Ishikawa (cell line): ENCODE data around the gene PRSS48.

ENCODE experiments used
- CEBPB ChIP-seq: IDR thresholded peaks from 2 replicates; pipeline ENCODE4 v1.6.1; 2012
- CREB1 ChIP-seq: IDR thresholded peaks from 2 replicates; pipeline ENCODE4 v1.6.1; 2012; ENCODE audit warnings: low read depth
- EGR1 ChIP-seq: IDR thresholded peaks from 2 replicates; pipeline ENCODE4 v1.6.1; 2012
- EP300 ChIP-seq: IDR thresholded peaks from 2 replicates; pipeline ENCODE4 v1.6.1; 2012; ENCODE audit warnings: borderline replicate concordance
- FOXM1 ChIP-seq: IDR thresholded peaks from 2 replicates; pipeline ENCODE4 v1.6.1; 2012; ENCODE audit warnings: low read depth, borderline replicate concordance
- MAX ChIP-seq: IDR thresholded peaks from 2 replicates; pipeline ENCODE4 v1.6.1; 2012
- NFIC ChIP-seq: IDR thresholded peaks from 2 replicates; pipeline ENCODE4 v1.6.1; 2012
- RAD21 ChIP-seq: IDR thresholded peaks from 2 replicates; pipeline ENCODE4 v1.6.1; 2012; ENCODE audit warnings: low read depth
- REST ChIP-seq: IDR thresholded peaks from 2 replicates; pipeline ENCODE4 v1.6.1; 2012; ENCODE audit warnings: low read depth, mild to moderate bottlenecking
- TAF1 ChIP-seq: IDR thresholded peaks from 2 replicates; pipeline ENCODE4 v1.6.1; 2012; ENCODE audit warnings: low read depth, mild to moderate bottlenecking
- TCF12 ChIP-seq: IDR thresholded peaks from 2 replicates; pipeline ENCODE4 v1.6.1; 2012; ENCODE audit warnings: low read depth
- TEAD4 ChIP-seq: IDR thresholded peaks from 2 replicates; pipeline ENCODE4 v1.6.1; 2012
- USF1 ChIP-seq: IDR thresholded peaks from 2 replicates; pipeline ENCODE4 v1.6.1; 2012
- YY1 ChIP-seq: IDR thresholded peaks from 2 replicates; pipeline ENCODE4 v1.6.1; 2012; ENCODE audit warnings: low read depth
- ZBTB7A ChIP-seq: IDR thresholded peaks from 2 replicates; pipeline ENCODE4 v1.6.1; 2012; ENCODE audit warnings: low read depth

PRSS48 gene

GRCh38 chr4:151259752-151260151, 17.2 kb upstream of the PRSS48 start:
- TF ChIP-seq CREB1 (no peak), TAF1 (no peak), NFIC (no peak), REST (no peak), ZBTB7A (no peak), EGR1 (no peak), YY1 (no peak), RAD21 (no peak)

DNA sequence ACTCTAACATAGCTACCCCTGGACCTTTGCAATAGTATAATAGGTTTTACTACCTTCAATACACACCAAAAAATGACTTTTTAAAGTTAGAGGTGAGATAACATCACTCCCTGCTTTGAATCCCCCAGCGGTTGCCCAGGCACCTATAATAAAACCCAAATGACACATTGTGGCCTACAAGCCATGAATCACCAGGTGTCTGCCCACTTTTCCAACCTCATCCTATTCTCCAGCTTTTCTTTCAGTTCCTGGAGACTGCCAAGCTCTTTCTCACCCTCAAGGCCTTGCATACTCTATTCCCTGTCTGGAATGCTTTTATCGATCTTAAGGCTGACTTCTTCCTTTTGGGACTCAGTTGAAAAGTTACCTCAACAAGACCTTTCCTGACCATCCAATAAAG, 16.4 kb upstream of the PRSS48 start:
- TF ChIP-seq MAX = no peak
- no peak for TF ChIP-seq RAD21
- TF ChIP-seq NFIC = no peak
- no peak for TF ChIP-seq CREB1
- no peak for TF ChIP-seq EP300
- no peak for TF ChIP-seq ZBTB7A
- no peak for TF ChIP-seq TAF1
- TF ChIP-seq CEBPB = no peak

- TF ChIP-seq TAF1 (no peak), TCF12 (no peak)
Observed at GRCh38 chr4:151263455-151263854, 13.5 kb upstream of the PRSS48 start.

DNA sequence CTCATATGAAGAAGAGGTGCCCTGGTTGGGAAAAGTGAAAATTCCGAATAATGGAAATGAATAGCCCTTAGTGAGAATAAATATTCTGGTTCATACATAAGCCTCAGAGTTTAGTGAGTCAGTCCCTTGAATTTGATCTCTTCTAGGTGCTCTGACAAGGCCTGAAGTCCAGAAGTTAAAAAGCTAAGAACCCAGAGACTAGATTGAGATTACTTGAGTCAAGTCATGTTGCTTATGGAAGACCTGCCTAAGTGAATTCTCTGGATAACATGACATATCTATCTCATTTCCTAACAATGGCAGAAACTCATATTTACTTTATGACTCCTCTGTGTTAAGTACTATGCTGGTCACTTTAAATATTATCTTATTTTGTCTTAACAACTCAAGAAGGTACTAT, 10.5 kb upstream of the PRSS48 start:
- TF ChIP-seq RAD21 (no peak), TAF1 (no peak), NFIC (no peak)

GRCh38 chr4:151267104-151267503, 9.9 kb upstream of the PRSS48 start:
- TF ChIP-seq FOXM1 = no peak
- TF ChIP-seq ZBTB7A = no peak
- no peak for TF ChIP-seq USF1
- TF ChIP-seq CEBPB = no peak
- no peak for TF ChIP-seq TAF1
- TF ChIP-seq EP300 = no peak
- no peak for TF ChIP-seq YY1
- no peak for TF ChIP-seq EGR1
- TF ChIP-seq CREB1 = no peak
- no peak for TF ChIP-seq NFIC
- TF ChIP-seq REST = no peak
- TF ChIP-seq TEAD4 = no peak
- TF ChIP-seq MAX = no peak
- TF ChIP-seq RAD21 = no peak
- no peak for TF ChIP-seq TCF12

GRCh38 chr4:151267822-151268535, 9.0 kb upstream of the PRSS48 start:
- no peak for TF ChIP-seq TAF1
- no peak for TF ChIP-seq NFIC
- TF ChIP-seq TCF12 = no peak
- TF ChIP-seq CEBPB = no peak
- TF ChIP-seq CREB1 = no peak
- no peak for TF ChIP-seq EP300
- no peak for TF ChIP-seq ZBTB7A
- TF ChIP-seq FOXM1 = no peak
- no peak for TF ChIP-seq MAX
- no peak for TF ChIP-seq EGR1
- no peak for TF ChIP-seq RAD21
- TF ChIP-seq USF1 = no peak
- TF ChIP-seq YY1 = no peak
- no peak for TF ChIP-seq TEAD4
- TF ChIP-seq REST = no peak
